ENCODE results near the gene PRR20G.
A peak's percentile ranks its signal among the peaks of the same experiment; 100 is the strongest.

Gene PRR20G

GRCh38 chr3:127259882-127260281 lies 28.0 kb downstream of the PRR20G start:
- DNase-seq (ENCODE audit: low read depth): no peak
- no peak for TF ChIP-seq CTCF (conservative IDR thresholded peaks at IDR 0.05; ENCODE audit: low read length)
- H3K4me3 ChIP-seq (ENCODE audit: low read length): no peak overlapping the region

DNA sequence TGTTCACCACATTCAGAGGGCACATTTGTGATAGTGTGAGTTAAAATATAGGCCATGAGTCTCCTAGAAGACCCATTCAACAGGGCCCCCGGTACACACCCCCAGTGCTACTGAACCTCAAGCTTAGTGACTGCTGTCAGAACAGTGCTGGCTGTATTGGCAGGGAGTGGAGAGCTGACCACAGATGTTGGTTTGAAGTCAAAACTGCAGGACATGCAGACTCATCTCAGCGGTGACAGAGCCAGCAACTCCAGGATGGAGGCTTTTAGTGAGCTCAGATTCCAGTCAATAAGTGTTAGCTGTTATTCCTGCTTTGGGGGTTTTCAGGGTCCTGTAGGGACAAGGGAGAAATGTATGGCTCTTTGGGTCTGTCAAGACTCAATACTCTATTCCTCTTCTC lies 29.1 kb downstream of the PRR20G start:
- no peak overlapping the region for H3K4me3 ChIP-seq (ENCODE audit: low read length)
- no peak for TF ChIP-seq CTCF (conservative IDR thresholded peaks at IDR 0.05; ENCODE audit: low read length)
- no peak for DNase-seq (ENCODE audit: low read depth)

DNA sequence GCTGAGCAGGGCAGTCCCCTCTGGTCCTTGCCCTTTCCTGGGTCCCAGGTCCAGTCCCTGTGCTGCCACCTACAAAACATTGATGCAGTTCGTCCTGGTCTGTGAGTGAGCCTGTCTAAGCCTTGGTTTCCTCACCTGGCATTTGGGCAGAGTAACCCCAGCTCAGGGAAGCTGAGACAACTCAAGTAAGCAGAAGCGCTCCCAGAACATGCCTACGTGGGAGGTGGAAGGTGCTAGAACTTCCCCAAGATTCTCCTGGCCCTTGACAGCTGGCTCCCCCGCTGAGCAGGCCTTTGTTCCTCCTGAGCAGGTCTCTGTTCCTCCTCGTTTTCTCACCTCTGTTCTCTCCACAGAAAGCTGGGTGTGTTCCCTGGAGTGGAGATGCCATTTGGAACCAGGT lies 30.5 kb downstream of the PRR20G start:
- TF ChIP-seq CTCF (conservative IDR thresholded peaks at IDR 0.05; ENCODE audit: low read length): no peak
- DNase-seq (ENCODE audit: low read depth): no peak
- H3K4me3 ChIP-seq (ENCODE audit: low read length): no peak overlapping the region

GRCh38 chr3:127256733-127257271 lies 31.0 kb downstream of the PRR20G start:
- DNase-seq (ENCODE audit: low read depth): no peak
- H3K4me3 ChIP-seq (ENCODE audit: low read length): no peak overlapping the region
- TF ChIP-seq CTCF (conservative IDR thresholded peaks at IDR 0.05; ENCODE audit: low read length): no peak

- no peak for TF ChIP-seq CTCF (conservative IDR thresholded peaks at IDR 0.05; ENCODE audit: low read length)
- no peak overlapping the region for H3K4me3 ChIP-seq (ENCODE audit: low read length)
- DNase-seq (ENCODE audit: low read depth): no peak
Observed at GRCh38 chr3:127256138-127256537, 31.7 kb downstream of the PRR20G start.

DNA sequence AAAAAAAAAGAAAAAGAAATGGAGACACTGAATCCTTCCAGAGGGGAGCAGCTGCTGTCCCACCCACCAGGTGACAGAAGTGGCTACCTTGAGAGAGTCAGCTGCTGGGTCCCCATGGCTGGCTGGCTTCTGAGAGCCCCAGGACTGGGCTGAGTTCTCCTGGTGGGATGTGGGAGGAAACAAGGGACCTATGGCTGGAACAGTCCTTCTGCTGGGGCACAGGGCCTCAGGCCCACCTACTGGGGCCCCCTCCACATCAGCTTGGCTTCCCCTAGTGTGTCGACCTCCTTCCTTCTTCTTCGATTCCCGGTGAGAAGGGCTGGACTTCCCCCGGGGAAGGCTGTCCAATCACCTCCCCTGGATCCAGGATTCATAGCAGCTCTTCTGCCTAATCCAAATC lies 32.3 kb downstream of the PRR20G start:
- no peak overlapping the region for H3K4me3 ChIP-seq (ENCODE audit: low read length)
- no peak for DNase-seq (ENCODE audit: low read depth)
- no peak for TF ChIP-seq CTCF (conservative IDR thresholded peaks at IDR 0.05; ENCODE audit: low read length)

- peak; percentile 38 for TF ChIP-seq CTCF (conservative IDR thresholded peaks at IDR 0.05; ENCODE audit: low read length)
- DNase-seq (ENCODE audit: low read depth): no peak
- H3K4me3 ChIP-seq (ENCODE audit: low read length): no peak overlapping the region
Observed at GRCh38 chr3:127254730-127255129, 33.1 kb downstream of the PRR20G start.
